Motor neuron (in vitro differentiated cells): ENCODE measurements around the gene TMEM117. TPM values are rescaled to one million over a fixed set of nuclear protein-coding genes. Genes with fewer than 3 reads are reported as not detected.

Experiments used
- ATAC-seq, 8 experiments: fragments of 200-7000 bp; cut with Tn5 transposase; replicated peaks in 6 of 8; 2 replicates each; pipeline ENCODE4 v1.8.0; 2021; ENCODE audit warnings: mild to moderate bottlenecking in 8 of 8, moderate library complexity in 8 of 8
- H3K27ac ChIP-seq, 2 donors: fragments of 250-450 bp; sonication (Bioruptor Pico); 2 replicates each; pipeline ENCODE4 v1.9.0; 2021; ENCODE audit warnings: antibody characterized with exemption in 2 of 2, mild to moderate bottlenecking in 2 of 2, moderate library complexity in 1 of 2
- H3K4me1 ChIP-seq, 2 donors: fragments of 250-450 bp; sonication (Bioruptor Pico); replicated peaks in 1 of 2; 2 replicates each; pipeline ENCODE4 v1.6.1; 2021; ENCODE audit warnings: antibody characterized with exemption in 2 of 2, mild to moderate bottlenecking in 2 of 2, moderate library complexity in 1 of 2
- H3K4me3 ChIP-seq, 5 donors: fragments of 250-450 bp; sonication (Bioruptor Pico); 2 replicates each; pipeline ENCODE4 v1.9.0; 2021; ENCODE audit warnings: antibody characterized with exemption in 5 of 5, mild to moderate bottlenecking in 5 of 5, moderate library complexity in 4 of 5
- WGBS, 10 experiments: fragments of 450-650 bp; shearing (Covaris generic); methylation state at CpG; one replicate each; pipeline ENCODE4 v1.0.0; 2022; 5-methylcytosine and 5-hydroxymethylcytosine counted together
- in situ Hi-C, 9 experiments: fragments of 400-800 bp; cut with MboI; loops; one replicate each; pipeline ENCODE4 v1.15.0; 2021; ENCODE audit warnings: low sequenced_read_pairs in 9 of 9, low pct_unique_long_range_greater_than_20kb in 2 of 9; ENCODE audit not compliant: unreplicated experiment in 9 of 9
- total RNA-seq, 8 experiments: library from RNA; unstranded; fragments of 300-600 nt; gene quantifications; 2 replicates each; pipeline versions ENCODE4 v1.2.3 to v1.2.4, GENCODE V29; 2022

The TMEM117 gene
- total RNA-seq, 8 experiments from 2014 or later = 3.1 to 13.2 (median 7.0) TPM

DNA sequence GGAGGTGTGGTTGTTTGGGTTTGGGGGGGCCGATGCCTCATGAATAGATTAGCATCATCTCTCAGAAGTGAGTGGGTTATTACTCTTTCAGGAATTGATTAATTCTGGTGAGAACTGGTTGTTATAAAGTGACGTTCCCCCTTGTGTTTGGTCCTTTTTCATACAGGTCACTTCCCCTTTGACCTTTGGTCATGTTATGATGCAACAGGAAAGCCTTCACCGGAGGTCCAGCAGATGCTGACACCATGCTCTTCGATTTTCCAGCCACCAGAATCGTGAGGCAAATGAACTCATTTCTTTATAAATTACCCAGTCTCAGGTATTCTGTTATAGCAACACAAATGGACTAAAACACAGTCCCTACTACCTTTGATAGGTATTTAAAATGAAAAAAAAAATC lies 600.9 kb downstream of the TMEM117 start:
- 31 to 83% (median 63%) methylated on average over 3 to 5 of the region's 5 CpGs; no CpG with 5 or more reads in 3 of the 10 experiments for WGBS, 10 experiments
- ATAC-seq = no peak
- no peak overlapping the region for H3K4me3 ChIP-seq
- in situ Hi-C loops = no loop called here
- H3K27ac ChIP-seq = no peak overlapping the region
- H3K4me1 ChIP-seq = no peaks in the 10 kb centered on the region

Other genes with a start within 250 kb of the TMEM117 start
- gene PUS7L, start 77.3 kb upstream of the TMEM117 start, total RNA-seq = 10 to 100 TPM in 7 of 8 experiments, 1 to 10 TPM in 1; 8.9 to 21.7 (median 13.4) TPM
- gene IRAK4, start 77.1 kb upstream of the TMEM117 start, total RNA-seq = 10 to 100 TPM in 4 of 8 experiments, 1 to 10 TPM in 4; 4.2 to 18.4 (median 7.8) TPM
- 100 to 1,000 TPM in 2 of 8 experiments, 10 to 100 TPM in 6; 61.3 to 122 (median 78.4) TPM for gene TWF1, start 29.8 kb upstream of the TMEM117 start, total RNA-seq